ENCODE measurements around the gene KRTAP9-1. TPM values are rescaled to one million over a fixed set of nuclear protein-coding genes. Genes with fewer than 3 reads are reported as not detected.
"Not testable (repeated sequence)": the region's sequence is repeated elsewhere in the genome, so short reads cannot be mapped to it uniquely, and the experiment has no call there.

KRTAP9-1 gene
- total RNA-seq = not detected in 2 replicates
- long read RNA-seq = 0 reads

GRCh38 chr17:41189837-41190318, at the start of gene KRTAP9-1:
KRTAP9-1 (plus strand) TSS chr17:41189887; CDS start chr17:41189887, 0 bp downstream.
- not testable (repeated sequence) for H3K36me3 Mint-ChIP-seq (ENCODE audit: low read depth); DNase-seq (ENCODE audit: low read depth, low spot score); H3K9me3 Mint-ChIP-seq; H3K4me3 Mint-ChIP-seq; H3K27ac Mint-ChIP-seq (ENCODE audit: unreplicated experiment); H3K4me1 Mint-ChIP-seq
- peaks cover 57% of the 10 kb centered on the region for H3K27me3 Mint-ChIP-seq (ENCODE audit: low read depth)

GRCh38 chr17:41140360-41141131, 49.1 kb upstream of the KRTAP9-1 start, which contains the start of gene KRTAP4-6:
KRTAP4-6 (minus strand) TSS chr17:41140544; CDS start chr17:41140487, 57 bp downstream.
- no peak for DNase-seq (ENCODE audit: low read depth, low spot score)
- H3K4me1 Mint-ChIP-seq = no peaks in the 10 kb centered on the region
- H3K9me3 Mint-ChIP-seq = peaks cover 30% of the 10 kb centered on the region
- no peak within 1 kb of the TSS for H3K27ac Mint-ChIP-seq (ENCODE audit: unreplicated experiment)
- H3K36me3 Mint-ChIP-seq (ENCODE audit: low read depth) = peaks cover 16% of the 10 kb centered on the region
- H3K4me3 Mint-ChIP-seq = no peak within 1 kb of the TSS
- no peak for TF ChIP-seq CTCF (conservative IDR thresholded peaks at IDR 0.05)
- H3K27me3 Mint-ChIP-seq (ENCODE audit: low read depth) = peaks cover 5% of the 10 kb centered on the region

DNA sequence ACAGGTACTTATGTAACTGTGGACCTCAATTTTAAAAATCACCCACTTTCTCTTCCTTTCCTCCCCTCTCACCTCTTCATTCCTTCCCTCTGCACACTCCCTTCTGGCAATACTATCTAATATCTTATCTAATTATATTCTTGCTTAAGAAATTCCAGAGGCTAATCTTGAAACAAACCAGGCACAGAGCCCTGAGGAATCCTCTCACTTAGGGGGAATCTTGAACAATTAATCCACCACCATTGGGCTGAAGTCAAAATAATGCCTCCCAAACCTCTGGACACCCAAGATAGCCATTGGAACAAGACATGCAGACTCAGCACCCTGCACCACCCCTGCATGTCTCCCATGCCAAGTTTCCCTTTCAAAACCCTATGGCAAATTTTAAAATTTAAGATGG, 48.3 kb upstream of the KRTAP9-1 start:
- no peak for DNase-seq (ENCODE audit: low read depth, low spot score)
- Mint-ChIP-seq H3K36me3 (ENCODE audit: low read depth) (peaks cover 16% of the 10 kb centered on the region), H3K27me3 (ENCODE audit: low read depth) (peaks cover 5% of the 10 kb centered on the region), H3K4me1 (no peaks in the 10 kb centered on the region), H3K4me3 (no peak overlapping the region), H3K9me3 (peaks cover 30% of the 10 kb centered on the region), H3K27ac (ENCODE audit: unreplicated experiment) (no peak overlapping the region)
- no peak for TF ChIP-seq CTCF (conservative IDR thresholded peaks at IDR 0.05)

DNA sequence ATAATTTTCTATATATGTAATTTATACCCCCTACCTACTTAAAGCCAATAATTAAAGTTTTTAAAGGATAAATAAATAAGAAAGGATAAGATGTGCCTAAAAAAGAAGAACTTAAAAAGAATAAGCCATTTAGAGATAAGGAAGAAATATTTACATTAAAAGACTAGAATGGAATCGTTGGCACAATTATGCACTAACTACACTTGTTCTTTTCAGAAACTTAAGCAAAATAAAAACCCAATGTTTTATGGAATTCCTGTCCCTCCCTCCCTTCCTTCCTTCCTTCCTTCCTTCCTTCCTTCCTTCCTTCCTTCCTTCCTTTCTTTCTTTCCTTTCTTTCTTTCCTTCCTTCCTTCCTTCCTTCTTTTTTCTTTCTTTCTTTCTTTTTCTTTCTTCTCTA, 44.8 kb upstream of the KRTAP9-1 start:
- TF ChIP-seq CTCF (conservative IDR thresholded peaks at IDR 0.05) = no peak
- no peak overlapping the region for H3K4me3 Mint-ChIP-seq
- H3K4me1 Mint-ChIP-seq = no peaks in the 10 kb centered on the region
- H3K9me3 Mint-ChIP-seq = peaks cover 18% of the 10 kb centered on the region
- H3K27ac Mint-ChIP-seq (ENCODE audit: unreplicated experiment) = no peak overlapping the region
- no peak for DNase-seq (ENCODE audit: low read depth, low spot score)
- peaks cover 17% of the 10 kb centered on the region for H3K27me3 Mint-ChIP-seq (ENCODE audit: low read depth)
- H3K36me3 Mint-ChIP-seq (ENCODE audit: low read depth) = peaks cover 10% of the 10 kb centered on the region

- no peaks in the 10 kb centered on the region for H3K4me1 Mint-ChIP-seq
- H3K9me3 Mint-ChIP-seq = peaks cover 18% of the 10 kb centered on the region
- no peak for DNase-seq (ENCODE audit: low read depth, low spot score)
- TF ChIP-seq CTCF (conservative IDR thresholded peaks at IDR 0.05) = no peak
- no peak overlapping the region for H3K4me3 Mint-ChIP-seq
- peaks cover 17% of the 10 kb centered on the region for H3K27me3 Mint-ChIP-seq (ENCODE audit: low read depth)
- H3K27ac Mint-ChIP-seq (ENCODE audit: unreplicated experiment) = no peak overlapping the region
- H3K36me3 Mint-ChIP-seq (ENCODE audit: low read depth) = peaks cover 10% of the 10 kb centered on the region
Observed at GRCh38 chr17:41145261-41145660, 44.4 kb upstream of the KRTAP9-1 start.

DNA sequence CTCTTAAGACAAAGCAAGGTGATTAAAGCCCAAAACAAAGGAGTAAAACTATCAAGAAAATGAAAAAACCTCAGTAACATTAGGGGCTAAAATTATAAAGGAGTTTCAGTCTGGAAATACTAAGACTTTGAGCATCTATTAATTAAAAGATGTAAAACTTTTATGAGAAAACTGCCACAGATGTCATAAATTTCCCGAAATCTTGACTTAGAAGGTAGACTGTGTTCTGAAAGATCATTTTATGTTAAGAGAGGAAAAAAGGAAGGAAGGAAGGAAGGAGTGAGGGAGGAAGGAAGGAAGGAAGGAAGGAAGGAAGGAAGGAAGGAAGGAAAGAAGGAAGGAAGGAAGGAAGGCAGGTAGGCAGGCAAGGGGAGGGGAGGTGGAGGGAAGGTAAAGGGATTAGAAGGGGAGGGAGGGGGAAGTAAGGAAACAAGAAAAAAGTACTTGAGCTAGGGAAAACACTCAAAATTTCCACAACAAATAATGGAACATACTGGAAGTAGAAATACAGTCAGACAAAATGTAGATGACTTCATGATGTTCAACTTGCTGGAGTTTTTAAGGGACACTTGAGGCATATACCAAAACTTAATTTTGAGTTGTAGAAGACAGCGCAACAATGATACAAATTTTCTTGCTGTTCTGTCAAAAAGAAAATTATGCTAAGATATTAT, 42.0 kb upstream of the KRTAP9-1 start:
- Mint-ChIP-seq H3K4me3 (no peak overlapping the region), H3K27ac (ENCODE audit: unreplicated experiment) (no peak overlapping the region)
- no peak for TF ChIP-seq CTCF (conservative IDR thresholded peaks at IDR 0.05)

DNA sequence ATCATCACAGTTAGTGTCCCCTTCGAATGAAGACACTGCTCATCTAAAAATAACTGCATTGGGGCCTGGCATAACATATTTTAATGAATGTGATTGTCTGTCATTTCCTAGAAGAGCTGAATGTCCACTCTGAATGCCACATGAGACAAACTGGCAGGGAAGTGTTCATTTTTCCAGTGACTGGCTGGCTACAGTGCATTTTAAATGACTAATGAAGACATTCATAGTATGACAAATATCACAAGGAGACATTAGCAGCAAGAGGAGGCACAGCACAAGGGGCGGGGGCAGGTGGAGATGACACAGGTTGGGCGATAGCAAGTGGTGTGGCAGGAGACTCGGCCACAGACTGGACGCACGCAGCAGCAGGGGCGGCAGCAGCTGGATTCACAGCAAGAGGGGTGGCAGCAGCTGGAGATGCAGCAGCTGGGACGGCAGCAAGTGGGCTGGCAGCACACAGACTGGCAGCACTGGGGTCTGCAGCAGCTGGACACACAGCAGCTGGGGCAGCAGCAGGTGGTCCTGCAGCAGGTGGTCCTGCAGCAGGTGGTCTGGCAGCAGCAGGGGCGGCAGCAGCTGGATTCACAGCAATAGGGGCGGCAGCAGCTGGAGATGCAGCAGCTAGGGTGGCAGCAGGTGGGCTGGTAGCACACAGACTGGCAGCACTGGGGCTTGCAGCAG, 40.6 kb upstream of the KRTAP9-1 start:
- not testable (repeated sequence) for H3K9me3 Mint-ChIP-seq; H3K4me3 Mint-ChIP-seq; H3K27ac Mint-ChIP-seq (ENCODE audit: unreplicated experiment); DNase-seq (ENCODE audit: low read depth, low spot score); H3K4me1 Mint-ChIP-seq; H3K36me3 Mint-ChIP-seq (ENCODE audit: low read depth)
- peaks cover 26% of the 10 kb centered on the region for H3K27me3 Mint-ChIP-seq (ENCODE audit: low read depth)

More for the DNA sequence above, 42.0 kb upstream of the KRTAP9-1 start:
- H3K27me3 Mint-ChIP-seq (ENCODE audit: low read depth) = peaks cover 17% of the 10 kb centered on the region
- H3K4me1 Mint-ChIP-seq = no peaks in the 10 kb centered on the region
- H3K36me3 Mint-ChIP-seq (ENCODE audit: low read depth) = peaks cover 4% of the 10 kb centered on the region
- no peak for DNase-seq (ENCODE audit: low read depth, low spot score)
- H3K9me3 Mint-ChIP-seq = peaks cover 7% of the 10 kb centered on the region

All from neural crest cell (in vitro differentiated cells).